Measurements from ENCODE around the gene MZT2B.
"Not testable (repeated sequence)": the region's sequence is repeated elsewhere in the genome, so short reads cannot be mapped to it uniquely, and the experiment has no call there.

The MZT2B gene

DNA sequence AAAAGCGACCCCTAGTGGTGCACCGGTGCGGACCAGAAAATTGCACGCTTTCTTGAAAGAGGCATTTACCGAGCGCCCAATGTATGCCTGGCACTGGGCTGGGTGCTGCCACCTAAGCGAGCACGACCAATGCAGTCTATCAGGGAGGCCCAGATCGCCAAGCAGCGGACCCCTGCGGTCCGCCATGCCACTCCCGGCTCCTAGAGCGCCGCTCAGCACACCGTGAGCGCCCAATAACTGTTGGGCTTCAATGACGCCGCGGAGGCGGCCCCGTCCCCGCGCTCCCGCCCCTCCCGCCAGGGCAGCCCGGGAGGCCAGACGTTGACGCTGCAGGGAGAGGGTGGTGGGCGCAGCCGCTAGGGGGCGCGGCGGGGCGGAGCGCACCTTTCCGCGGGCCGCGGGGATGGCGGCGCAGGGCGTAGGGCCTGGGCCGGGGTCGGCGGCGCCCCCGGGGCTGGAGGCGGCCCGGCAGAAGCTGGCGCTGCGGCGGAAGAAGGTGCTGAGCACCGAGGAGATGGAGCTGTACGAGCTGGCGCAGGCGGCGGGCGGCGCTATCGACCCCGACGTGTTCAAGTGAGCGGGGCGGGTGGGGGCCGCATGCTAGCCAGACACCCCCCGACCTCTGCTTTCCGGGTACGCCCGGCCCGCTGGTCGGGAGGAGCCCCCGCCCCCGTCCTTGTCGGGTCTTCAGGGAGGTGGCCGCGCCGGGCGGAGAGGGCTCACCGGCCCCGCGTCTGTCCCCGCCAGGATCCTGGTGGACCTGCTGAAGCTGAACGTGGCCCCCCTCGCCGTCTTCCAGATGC lies at the start of gene MZT2B:
Gene MZT2B (plus strand): TSS at position 383 of the 803 bp plus-strand sequence. CDS start 21 bp downstream, at position 404.
- DNase-seq = peak; percentile 69

DNA sequence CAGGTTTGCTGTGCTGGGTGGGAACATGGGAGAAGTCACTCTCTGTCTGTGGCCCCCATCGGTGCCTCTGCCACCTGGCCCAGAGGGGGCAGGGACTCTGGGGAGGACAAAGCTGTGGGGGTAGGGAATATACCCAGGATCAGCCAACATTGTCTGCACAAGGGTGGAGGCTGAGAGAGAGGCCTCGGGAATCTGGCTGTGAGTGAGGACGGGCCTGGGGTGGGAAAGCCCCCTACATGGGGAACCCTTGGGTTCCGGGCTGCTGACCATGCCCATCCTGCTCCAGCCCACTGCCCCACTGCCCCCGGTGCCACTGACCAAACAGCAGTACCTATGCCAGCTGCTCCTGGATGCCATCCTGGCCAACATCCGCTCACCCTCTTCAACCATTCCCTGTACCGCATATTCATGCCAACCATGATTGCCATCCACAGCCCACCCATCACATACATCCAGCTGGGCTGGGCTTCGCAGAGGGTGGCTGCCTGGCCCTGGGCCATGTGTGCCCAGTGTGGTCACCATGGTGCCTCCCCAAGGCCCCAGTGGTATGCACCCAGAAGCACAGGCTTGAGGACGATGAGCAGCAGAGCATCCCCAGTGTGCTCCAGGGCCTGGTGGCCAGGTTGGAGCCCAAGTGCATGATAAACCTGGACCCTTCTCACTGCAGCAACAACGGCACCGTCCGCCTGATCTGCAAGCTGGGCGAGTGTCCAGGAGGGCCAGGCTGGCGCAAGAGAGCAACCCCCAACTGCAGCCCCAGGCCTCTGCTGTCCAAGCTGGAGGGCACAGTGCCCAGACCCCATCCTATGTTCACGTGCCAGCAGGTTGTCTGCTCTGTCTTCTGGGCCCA lies 46.1 kb upstream of the MZT2B start:
- DNase-seq = no peak

DNA sequence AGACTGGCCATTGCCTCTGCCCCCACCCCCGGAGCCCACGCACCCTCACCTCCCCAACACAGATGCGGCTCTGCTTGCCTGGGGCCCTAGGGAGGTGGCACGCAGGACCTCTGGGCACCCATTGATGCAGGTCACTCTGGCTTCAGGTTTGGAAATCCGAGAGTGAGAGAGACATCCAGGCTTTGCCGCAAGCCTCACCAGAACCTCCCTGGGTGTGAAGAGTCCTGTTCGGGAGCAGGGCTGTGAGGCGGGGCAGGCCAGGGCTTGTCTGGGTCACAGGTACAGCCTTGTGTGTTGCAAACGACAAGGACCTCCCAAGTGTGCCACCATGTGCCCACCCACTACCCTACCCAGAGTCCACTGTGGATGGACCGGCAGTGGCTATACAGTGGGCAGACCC lies 45.5 kb upstream of the MZT2B start:
- DNase-seq = not testable (repeated sequence)

GRCh38 chr2:130137118-130137517 lies 44.9 kb upstream of the MZT2B start:
- not testable (repeated sequence) for DNase-seq

DNA sequence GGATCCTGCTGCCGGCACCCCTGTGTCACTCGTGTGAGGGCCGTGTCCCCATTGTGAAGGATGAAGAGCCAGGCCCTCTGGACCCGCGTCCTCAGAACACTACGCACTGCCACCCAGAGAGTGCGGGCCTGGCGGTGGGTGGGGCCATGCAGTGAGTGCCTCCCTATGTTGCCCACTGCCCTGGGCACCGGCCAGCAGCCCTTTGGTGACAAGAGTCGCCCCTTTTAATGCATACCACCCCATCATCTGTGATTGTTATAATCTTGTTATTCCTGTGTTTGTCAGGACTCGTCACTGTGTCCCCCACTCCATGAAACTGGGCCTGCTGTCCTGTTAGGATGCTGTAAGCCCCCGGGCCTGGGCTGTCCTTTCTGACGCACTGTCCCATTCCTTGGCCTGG lies 43.7 kb upstream of the MZT2B start:
- DNase-seq = not testable (repeated sequence)

DNA sequence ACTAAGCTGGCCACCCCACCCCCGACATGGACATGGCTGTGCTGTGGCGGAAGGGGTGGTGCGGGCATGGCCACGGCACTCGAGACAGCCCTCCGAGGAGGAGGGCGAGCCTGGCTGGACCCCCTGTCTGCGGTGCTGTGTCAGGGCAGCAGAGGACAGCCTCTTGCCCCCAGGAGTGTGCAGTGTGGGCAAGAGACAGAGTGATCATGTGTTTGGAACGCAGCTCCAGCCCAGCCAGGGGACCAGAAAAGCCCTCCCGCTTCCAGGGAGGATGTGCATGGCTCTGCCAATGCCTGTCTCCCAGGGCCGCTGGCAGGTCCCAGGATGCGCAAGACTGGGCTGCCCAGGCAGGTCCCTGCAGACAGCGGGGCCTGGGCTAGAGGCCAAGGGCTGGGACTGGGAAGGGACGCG lies 43.2 kb upstream of the MZT2B start:
- peak; percentile 5 for DNase-seq

- not testable (repeated sequence) for DNase-seq
These were observed 42.5 kb upstream of the MZT2B start for GRCh38 chr2:130139331-130140280.

- not testable (repeated sequence) for DNase-seq
These were observed 41.5 kb upstream of the MZT2B start for GRCh38 chr2:130140516-130140915.

GRCh38 chr2:130141002-130141401 lies 41.1 kb upstream of the MZT2B start:
- DNase-seq = not testable (repeated sequence)

- DNase-seq = not testable (repeated sequence)
These were observed 40.3 kb upstream of the MZT2B start for GRCh38 chr2:130141645-130142370.

DNA sequence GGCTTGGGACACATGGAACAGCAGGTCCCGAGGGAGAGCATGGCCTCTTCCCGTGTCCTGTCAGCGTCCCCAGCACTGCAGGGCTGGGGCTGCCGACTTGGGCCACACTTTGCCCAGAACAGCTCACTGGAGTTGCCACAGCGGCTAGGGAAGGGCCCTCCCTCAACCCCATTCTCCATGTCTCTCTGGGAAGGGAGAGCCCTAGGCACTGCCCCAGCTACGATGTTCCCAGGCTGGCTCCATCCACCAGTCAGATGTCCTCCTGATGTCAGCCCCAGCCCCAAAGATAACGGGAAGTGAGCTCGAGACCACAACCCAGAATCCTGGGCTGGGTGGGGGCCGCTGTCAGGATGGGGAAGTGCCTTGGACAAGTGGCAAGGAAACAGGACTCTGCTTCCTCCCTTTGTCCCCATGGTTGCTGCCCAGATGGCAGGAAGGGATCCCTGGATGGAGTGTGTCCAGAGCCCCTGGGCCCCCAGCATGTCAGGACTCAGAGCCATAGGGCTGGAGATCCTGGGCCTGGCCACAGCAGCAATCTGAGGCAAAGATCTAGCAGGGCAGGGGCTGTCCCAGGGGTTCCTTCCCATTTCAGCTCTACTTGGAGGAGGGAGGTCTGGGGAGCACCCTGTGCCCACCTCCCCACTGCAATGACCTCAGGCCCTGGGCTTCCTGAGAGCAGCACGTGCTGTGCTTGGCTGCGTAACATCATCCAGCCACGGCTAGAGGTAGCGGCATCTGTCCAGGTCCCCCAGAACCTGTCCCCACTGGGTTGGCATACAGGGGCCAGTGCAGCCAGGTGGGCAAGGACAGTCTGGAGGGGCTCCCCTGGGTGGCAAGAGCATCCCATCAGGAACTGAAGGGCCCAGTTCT lies 39.4 kb upstream of the MZT2B start:
- not testable (repeated sequence) for DNase-seq

DNA sequence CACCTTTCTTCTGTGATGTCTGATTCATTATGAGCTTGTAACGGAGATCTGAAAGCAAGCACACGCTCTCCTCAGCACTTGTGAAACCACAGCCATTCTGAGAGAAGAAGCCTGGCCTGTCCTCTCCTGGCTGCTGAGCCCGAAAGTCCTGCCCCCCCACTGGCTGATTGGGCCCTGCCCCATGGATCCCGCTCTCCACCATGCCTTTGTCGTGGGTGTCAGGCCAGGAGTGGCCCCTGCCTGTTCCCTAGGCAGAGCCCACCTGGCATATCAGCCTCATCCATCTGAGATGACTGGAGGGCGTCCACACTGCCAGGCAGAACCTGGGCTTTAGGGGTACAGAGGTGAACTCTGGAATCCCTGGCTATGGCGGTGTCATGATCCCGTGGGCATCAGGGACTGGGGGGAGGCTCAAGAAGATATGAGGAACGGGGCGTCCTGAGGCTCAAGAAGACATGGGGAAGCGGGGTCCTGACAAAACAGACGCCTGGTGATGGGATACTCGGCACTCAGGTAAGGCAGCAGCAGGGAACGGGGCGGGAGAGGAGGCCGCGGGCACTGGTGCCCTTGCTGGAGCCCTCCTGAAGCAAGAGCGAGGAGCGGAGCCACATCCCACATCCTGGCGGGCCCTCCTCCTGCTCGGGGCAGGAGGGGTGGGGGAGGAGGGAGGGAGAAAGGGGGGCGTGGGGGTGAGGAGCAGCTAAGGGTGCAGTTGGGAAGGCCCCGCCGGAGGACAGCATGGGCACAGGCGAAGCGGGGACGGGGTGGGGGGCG lies 38.6 kb upstream of the MZT2B start:
- not testable (repeated sequence) for DNase-seq

GRCh38 chr2:130145006-130145414 lies 37.1 kb upstream of the MZT2B start, which contains the start of gene CCDC74B:
CCDC74B (minus strand) TSS chr2:130145112; CDS start chr2:130144996, 116 bp downstream.
- DNase-seq = peak; percentile 63

DNA sequence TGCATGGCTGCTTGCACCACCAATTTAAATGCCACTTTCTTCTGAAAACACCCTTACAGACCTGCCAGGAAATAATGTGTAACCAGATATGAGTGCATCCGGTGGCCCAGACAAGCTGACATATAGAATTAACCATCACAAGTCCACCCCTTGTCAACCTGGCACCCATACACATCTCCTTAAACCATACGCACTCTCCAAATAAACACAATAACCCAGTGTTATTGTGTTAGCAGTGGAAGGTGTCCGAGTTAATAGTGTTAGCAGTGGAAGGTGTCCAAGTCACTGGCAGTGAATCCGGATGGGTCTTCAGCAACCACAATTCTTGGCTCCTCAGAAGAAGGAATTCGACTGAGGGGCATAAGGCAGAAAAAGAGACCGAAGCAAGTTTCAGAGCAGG lies 33.5 kb upstream of the MZT2B start:
- DNase-seq = not testable (repeated sequence)

DNA sequence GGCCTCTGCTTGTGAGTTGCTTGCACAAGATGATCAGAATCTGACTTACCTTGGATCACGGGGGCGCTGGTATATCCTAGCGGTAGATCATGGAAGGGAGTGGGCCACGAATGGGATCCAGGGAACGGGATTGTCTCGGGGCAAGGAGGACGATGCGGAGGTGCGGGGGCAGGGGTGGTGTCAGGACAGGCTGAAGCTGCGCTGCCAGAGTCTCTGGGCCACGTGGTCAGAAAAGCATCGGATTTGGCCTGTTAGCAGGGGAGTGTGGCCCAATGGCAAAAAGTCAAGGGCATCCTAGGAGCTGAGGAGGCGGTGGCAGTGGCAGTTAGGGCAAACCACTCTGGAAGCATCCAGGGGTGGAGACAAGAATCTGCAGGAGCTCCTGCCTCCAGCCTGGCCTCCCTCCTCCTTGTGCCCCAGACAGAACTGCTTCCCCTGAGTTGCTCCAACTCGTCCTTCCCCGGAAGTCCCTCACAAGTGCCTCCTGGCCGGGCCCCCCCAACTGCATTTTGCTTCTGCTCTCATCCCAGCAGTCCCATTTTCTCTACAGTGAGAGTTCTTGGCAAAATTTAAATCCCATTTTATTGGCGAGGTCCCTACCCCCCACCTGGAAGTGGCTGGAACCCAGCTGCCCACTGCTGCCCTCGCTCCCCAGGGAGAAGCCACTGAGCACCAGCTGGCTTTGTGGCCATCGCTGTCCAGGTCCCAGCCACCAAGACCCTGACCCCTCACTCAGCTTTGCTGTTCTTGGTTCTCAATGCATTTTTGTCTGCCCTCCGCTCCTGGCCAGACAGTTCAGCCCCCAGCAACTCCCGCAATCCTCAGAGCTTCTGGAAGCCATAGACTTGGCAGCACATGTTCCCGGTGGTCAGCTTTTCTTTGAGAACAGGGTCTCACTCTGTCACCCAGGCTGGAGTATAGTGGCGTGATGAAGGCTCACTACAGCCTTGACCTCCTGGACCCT lies 31.6 kb upstream of the MZT2B start:
- DNase-seq = no peak

DNA sequence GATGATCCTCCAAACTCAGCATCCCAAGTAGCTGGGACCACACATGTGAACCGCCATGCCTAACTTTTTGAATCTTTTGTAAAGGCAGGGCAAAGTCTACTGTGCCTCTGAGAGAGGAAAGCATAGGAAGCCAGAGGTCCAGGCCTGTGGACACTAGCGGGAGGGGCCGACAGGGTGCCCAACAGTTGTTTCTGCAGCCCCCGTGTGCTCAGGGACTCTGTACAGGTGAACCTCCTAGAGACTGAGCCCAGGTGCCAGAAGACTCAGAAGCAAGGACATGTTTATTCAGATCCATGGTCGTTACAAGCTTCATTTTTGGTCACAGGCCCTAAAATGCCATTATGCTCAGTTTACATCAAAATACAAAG lies 30.9 kb upstream of the MZT2B start:
- DNase-seq = not testable (repeated sequence)

DNA sequence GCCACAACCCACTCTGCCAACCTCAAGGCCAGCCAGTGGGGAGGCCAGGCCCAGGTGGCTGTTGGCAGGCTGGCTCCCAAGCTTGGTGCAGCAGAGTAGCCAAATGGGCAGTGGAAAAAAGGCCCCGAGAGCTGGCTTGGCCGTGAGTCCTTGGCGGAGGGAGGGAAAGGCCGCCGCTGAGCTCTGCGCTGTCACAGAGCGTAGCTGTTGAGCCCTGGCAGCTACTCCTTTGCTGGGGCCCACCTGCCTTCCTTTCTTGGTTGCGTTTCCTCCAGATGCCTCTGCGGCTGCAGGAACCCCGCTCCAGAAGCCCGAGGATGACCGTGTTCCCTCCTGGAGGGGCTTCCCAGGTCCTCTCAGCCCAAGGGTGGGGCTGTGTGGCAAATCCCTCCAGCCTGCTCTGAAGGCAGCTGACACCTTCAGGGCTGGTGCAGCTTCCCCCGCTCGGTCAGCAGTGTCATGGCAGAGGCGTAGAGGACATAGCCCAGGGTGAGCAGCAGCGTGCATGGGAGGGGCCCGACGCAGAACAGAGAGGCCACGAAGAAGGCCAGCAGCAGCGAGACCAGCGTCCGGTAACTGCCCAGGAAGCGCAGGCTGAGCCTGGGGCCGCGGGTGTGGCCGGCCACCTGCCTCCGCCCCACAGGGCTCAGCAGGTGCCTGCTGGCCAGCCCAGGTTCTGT lies 29.8 kb upstream of the MZT2B start:
- not testable (repeated sequence) for DNase-seq
